Measurements from ENCODE around the gene DNAAF1.
A peak's percentile ranks its signal among the peaks of the same experiment; 100 is the strongest.
"Not testable (repeated sequence)": the region's sequence is repeated elsewhere in the genome, so short reads cannot be mapped to it uniquely, and the experiment has no call there.

Gene DNAAF1

DNA sequence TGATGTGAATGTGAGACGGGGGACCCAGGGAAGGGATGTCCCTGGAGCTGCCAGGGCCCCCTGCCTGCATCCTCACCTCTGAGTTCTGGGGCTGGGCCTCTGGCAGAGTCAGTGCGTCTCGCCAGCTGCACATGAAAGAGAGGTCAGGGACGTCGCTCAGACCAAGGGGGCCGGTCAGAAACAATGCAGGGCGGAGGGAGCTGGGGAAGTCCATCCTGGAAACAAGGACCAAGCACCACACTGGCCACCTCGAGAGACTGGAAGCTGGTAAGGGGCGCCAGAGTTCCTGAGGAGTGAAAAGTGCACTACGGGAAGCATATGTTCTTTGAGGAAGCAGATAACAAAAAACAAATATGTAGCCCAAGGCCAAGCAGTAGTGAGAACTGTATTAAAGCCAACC lies 39.7 kb downstream of the DNAAF1 start:
- no peak for DNase-seq (ENCODE audit: low read depth)

DNA sequence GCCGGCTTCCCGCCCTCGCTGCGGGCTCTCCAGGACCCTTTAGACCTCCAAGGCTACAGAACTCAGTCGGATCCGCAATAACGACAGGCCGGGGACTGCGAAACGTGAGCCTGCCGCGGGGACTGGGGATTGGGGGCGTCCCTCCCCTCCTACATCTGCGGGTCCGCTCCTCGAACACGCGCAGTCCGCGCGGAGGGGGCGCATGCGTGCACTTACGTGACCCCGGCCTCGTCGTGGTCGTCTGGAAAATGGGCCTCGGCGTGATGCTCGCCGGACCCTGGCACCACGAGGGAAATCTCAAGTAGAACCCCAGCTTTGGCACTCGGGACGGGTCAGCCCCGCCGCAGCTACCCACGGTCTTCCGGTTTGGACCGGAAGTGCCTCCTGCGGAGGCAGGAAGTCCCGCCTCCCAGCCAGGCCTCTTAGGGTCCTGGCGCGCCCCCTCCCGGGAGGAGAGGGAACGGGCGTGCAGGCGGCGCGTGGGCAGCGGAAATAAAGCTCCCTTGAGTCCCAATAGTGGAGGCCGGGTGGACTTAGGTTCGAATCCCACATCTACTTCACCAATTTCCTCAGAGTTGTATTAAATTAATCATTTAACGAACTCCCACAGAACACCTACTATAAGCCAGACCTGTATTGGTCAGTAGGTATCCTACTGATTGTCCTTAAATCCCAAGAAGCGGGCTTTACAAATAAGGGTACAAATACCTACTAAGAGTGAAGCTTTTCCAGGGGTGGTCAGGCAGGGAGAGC lies 41.8 kb downstream of the DNAAF1 start, which contains the start of gene TAF1C:
TAF1C (minus strand) TSS at position 373 of the 753 bp plus-strand sequence. CDS start 2,069 bp downstream, outside the sequence.
- peak; percentile 94 for DNase-seq (ENCODE audit: low read depth)

DNA sequence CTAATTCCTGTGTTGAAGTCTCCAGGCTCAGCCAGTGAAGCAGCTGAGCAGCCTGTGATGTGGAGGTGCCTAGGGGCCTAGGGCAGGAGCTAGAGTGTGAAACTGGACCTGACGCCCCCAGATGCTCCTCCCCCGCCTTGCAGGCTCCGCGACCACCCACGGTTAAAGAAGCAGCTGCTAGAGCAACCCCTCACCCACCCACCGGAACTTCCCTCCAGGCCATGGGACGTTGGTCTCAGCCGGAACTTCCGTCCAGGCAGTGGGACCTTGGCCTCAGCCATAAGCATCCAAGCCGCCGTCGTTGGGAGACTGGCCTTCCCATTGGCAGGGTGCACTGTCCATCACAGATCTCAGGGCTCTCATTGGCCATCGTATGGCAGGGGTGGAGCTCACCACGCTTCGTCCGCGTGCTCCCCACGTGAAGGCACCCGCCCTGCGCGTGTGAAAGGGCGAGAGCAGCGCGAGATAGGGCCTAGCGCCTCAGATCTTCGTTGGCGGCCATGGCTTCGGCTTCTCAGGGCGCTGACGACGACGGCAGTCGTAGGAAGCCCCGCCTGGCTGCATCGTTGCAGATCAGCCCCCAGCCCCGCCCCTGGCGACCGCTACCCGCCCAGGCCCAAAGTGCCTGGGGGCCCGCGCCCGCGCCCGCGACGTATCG lies 45.8 kb downstream of the DNAAF1 start, which contains the start of gene ADAD2:
ADAD2 (plus strand) TSS at position 427 of the 658 bp plus-strand sequence; CDS start at position 501, 74 bp downstream.
- no peak for DNase-seq (ENCODE audit: low read depth)

DNA sequence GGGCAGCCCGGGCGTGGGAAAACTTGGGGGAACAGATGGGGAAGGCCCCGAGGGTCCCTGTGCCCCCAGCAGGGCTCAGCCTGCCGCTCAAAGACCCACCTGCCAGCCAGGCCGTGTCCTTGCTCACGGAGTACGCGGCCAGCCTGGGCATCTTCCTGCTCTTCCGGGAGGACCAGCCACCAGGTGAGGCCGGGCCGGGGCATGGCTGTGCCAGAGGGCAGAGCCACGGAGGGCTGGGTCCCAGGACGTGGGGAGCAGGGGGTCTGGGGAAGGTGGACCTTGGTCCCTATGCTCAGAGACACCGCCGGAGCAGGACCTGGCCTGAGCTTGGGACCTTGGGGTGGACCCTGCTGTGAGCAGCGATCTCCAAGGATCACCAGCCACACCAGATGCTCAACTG lies 46.4 kb downstream of the DNAAF1 start:
- no peak for DNase-seq (ENCODE audit: low read depth)

DNA sequence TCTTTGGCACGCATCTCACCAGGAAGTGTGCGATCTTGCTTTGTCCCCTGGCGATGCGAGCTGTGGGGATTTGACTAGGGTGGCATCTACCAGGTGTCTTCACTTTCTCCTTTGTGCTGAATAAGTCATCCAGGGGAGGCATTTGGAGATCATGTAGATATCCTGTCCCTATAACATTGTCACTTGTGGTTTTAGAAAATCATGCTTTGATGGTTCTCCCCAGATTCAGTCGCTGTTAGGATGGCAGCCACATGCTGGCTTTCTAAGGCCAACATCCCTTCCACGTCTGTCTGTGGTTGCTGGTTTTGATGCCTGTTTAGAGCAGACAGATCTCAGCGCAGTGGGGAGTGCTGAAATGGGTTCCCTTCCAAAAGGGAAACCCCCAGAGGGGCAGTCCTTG lies 48.4 kb downstream of the DNAAF1 start:
- DNase-seq (ENCODE audit: low read depth), result no peak

DNA sequence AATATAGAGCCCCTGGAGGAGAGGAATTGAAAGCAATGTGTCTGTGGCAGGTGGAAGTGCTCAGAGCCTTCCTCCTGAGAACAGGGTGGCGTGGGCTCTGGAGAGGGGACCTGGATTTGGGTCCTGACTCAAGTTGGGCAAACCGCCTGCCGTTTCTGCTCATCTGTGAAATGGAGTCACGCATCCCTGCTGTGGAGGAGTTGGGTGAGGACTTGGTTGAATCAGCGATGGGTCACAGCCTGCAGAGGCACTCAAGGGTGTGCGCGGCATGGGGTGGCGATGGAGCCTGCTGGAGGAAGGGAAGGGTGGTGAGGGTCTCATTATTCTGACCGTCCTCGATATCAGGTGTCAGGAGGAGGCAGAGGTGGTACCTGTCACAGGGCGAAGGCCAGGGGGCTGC lies 48.9 kb downstream of the DNAAF1 start:
- no peak for DNase-seq (ENCODE audit: low read depth)

DNA sequence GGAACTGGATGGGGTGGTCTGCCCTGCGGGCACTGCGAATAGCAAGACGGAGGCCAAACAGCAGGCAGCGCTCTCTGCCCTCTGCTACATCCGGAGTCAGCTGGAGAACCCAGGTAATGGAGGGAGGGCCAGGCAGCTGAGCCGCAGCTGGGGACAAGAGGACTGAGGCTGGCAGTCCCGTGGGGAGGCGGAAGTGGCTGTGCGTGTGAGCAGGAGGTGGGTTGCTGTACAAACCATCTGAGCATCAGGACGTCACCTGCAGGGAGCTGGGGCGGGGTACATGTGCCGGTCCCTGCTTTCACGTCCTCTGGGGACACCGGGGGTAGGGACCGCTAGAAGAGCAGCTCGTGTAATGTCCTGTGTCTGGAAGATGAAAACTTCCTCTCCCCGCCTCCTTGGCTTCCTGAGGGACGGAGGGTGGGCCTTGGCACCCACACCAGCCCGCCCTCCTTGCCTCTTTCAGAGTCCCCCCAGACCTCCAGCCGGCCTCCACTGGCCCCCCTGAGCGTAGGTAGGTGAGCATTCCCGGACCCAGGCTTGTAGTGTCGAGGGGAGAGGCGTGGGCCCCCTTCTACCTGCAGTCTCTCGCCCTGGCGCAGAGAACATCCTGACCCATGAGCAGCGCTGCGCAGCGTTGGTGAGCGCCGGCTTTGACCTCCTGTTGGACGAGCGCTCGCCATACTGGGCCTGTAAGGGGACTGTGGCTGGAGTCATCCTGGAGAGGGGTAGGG lies 49.5 kb downstream of the DNAAF1 start:
- no peak for DNase-seq (ENCODE audit: low read depth)

DNA sequence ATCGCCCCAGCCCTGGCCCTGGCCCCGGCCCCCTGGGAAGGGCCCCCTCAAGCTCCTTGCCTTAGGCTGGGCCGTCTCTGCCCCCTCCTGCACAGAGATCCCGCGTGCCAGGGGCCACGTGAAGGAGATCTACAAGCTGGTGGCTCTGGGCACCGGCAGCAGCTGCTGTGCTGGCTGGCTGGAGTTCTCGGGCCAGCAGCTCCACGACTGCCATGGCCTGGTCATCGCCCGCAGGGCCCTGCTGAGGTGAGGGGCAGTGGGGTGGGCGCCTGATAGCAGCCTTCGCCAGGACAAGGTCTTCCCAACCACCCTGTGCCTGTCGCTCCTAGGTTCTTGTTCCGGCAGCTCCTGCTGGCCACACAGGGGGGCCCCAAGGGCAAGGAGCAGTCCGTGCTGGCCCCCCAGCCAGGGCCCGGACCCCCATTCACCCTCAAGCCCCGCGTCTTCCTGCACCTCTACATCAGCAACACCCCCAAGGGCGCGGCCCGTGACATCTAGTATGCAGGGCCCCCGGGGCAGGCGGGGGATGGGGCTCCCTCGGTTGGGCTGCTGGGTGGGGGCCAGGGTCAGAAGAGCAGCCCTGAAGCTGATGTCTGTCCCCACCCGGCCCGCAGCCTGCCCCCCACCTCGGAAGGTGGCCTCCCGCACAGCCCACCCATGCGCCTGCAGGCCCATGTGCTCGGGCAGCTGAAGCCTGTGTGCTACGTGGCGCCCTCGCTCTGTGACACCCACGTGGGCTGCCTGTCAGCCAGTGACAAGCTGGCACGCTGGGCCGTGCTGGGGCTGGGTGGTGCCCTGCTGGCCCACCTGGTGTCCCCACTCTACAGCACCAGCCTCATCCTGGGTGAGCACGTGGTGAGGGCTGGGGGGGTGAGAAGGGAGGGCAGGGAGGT lies 50.3 kb downstream of the DNAAF1 start:
- no peak for DNase-seq (ENCODE audit: low read depth)

DNA sequence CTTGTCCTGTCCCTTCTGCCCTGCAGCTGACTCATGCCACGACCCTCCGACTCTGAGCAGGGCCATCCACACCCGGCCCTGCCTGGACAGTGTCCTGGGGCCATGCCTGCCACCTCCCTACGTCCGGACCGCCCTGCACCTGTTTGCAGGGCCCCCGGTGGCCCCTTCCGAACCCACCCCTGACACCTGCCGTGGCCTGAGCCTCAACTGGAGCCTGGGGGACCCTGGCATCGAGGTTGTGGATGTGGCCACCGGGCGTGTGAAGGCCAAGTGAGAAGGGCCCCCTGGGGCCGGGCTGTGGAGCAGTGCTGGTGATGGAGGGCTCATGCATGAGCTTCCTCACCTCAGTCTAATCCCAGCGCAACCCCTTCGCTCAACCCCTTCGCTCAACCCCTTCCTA lies 51.0 kb downstream of the DNAAF1 start:
- DNase-seq (ENCODE audit: low read depth), result no peak

DNA sequence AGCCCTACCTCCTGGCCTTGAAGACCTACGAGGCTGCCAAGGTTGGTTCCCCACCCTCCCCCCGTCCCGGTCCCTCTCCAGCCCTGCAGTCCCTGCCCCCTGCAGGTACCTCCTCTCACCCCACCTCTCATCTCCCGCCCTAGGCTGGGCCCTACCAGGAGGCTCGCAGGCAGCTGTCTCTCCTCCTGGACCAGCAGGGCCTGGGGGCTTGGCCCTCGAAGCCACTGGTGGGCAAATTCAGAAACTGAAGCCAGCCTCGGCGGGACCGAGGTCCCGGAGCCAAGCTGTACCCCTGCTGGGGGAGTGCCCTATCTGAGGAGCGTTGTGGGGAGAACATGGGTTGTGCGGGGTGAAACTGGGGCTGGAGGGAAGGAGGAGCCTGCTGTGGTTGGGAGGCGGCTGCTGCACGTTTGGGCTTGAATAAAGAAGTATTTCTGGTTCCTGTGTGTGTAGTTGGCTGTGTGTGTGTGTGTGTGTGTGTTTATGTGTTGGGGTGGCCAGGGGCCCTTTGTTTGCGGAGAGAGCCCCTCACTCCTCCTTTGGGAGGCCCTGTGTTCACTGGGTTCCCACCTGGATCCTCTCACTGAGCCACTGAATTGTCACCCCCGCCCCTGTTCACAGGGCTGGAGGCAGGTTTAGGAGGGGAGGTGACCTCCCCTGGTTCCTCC lies 51.8 kb downstream of the DNAAF1 start:
- no peak for DNase-seq (ENCODE audit: low read depth)

DNA sequence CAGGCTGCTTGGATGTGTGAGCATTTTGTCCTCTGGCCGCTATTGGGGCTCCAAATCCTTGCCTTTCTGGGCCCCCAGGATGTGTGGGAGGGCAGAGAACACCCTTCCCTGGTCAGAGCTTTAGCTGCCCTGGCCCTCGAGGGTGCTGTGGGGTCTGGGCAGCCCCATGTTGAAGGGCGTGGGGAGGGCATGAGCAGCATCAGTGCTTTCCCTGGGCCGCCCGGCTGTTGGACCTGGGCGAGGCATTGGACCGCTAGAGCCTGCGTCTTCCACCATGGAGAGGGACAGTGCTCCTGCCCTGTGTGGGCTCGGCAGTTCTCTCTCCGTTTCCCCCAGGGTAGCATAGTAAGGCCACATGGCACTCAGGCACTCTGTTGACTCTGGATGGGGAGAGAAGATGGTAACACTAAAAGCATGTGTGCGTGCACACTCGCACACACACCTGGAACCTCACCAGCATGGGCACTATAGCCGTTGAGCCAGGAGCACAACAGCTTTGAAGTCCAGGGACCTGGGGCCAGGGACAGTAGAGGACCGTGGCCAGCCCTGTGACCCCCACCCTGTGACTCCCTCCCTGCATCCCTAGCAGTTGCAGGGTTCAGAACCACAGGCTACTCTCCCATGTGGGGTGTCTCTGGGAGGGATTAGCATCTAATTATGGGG lies 52.5 kb downstream of the DNAAF1 start:
- no peak for DNase-seq (ENCODE audit: low read depth)

DNA sequence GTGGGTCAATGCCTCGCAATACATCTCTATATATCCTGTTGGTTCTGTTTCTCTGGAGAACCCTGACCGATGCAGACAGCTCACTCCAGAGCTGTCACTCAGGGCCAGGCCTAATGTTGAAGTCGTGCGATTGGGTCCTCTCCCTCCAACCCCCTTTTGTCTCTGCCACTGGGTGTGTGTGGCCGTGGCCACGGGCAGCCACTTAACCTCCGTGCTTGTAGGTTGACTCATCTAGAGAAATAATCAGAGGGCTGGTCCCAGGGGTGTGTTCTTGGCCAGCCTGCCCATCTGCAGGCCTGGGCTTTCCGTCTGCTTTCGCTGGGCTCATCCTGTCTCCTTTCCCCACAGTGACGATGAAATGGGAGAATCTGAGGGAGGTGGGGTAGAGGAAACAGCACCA lies 53.3 kb downstream of the DNAAF1 start:
- peak; percentile 72 for DNase-seq (ENCODE audit: low read depth)

DNA sequence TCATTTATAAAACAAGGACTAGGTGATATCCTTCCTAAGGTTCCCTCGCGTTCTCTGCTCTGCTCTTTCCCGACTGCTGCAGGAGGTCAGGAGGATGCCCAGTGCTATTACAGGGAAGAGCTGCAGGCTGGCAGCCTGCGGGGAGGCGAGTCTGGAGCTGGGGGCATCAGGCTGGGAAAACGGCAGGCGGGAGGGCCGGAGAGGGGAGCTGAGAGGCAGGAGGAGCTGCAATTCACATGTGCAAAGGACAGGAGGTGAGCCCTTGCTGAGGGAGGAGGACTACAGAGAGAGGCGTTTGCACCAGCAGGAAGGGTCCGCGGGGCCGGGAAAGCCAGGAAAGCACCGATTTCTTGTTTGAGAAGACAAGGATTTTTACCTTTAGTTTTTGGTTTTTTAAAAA lies 54.0 kb downstream of the DNAAF1 start:
- DNase-seq (ENCODE audit: low read depth), result no peak

DNA sequence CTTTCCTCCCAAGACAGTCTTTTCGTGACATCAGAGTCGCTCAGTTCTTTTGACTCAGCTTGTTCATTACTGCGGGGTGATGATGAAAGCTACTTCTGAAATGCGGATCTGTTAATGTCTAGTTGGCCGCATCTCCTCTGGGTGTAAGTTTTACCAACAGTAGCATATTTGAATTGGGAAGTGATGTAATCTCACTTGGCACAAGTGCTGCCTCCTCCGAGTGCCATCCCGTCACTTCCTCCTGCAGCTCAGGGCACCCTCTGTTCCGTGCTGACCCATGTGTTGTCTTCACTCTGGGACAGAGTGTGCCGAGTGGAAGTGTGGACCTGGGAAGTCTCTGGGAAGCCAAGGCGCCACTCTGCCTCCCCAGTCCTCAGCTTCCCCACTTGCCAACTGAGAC lies 54.8 kb downstream of the DNAAF1 start:
- DNase-seq (ENCODE audit: low read depth), result peak; percentile 26

DNA sequence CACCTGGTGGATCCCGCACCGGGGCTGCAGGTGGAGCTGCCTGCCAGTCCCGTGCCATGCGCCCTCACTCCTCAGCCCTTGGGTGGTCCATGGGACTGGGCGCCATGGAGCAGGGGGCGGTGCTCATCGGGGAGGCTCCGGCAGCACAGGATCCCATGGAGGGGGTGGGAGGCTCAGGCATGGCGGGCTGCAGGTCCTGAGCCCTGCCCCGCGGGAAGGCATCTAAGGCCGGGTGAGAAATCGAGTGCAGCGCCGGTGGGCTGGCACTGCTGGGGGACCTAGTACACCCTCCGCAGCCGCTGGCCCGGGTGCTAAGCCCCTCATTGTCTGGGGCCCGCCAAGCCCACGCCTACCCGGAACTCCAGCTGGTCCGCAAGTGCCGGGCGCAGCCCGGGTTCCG lies 59.4 kb downstream of the DNAAF1 start:
- DNase-seq (ENCODE audit: low read depth), result not testable (repeated sequence)

DNA sequence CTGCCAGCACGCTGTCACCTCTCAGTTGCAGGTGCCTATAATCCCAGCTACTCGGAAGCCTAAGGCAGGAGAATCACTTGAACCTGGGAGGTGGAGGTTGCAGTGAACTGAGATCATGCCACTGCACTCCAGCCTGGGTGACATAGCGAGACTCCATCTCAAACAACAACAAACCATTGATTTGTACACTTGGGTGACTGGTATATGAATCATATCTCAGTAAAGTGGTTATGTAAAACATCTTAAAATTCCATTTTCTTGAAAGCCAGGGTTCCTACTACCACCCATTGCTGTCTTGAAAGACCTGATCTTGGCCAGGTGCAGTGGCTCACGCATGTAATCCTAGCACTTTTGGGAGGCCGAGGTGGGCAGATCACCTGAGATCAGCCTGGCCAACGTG lies 60.0 kb downstream of the DNAAF1 start:
- DNase-seq (ENCODE audit: low read depth), result not testable (repeated sequence)

DNA sequence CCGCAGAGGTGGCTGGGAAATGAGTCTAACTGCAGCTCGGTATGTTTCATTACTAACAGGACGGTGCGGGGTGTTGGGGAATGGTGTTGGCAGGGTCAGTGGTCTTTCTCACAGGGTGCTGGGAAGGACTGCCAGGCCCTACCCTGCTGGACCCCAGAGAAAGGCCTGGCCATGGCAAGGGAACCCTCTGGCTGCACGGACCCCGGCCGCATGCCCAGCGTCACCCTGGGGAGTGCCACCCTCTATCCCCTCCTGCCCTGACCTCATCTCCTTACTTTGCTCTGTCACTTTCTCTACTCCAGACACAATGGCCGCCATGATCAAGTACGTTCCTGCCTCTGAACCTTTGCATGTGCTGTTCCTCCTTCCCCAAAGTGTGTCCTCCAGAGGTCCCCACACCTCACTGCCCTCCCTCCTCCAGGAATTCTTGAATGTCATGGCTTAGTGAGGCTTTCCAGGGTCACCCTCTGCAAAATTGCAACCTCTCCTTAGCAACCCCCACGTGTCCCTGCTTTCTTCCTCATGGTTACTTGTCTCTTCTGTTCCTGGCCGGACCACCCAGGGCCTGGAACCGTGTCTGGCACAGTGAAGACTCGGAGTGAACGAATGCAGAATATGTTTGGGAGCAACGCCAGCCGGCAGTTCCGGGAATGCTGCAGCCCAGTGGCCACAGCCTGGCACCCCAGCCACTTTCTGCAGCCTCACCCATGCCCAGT lies 61.0 kb downstream of the DNAAF1 start:
- DNase-seq (ENCODE audit: low read depth), result no peak

DNA sequence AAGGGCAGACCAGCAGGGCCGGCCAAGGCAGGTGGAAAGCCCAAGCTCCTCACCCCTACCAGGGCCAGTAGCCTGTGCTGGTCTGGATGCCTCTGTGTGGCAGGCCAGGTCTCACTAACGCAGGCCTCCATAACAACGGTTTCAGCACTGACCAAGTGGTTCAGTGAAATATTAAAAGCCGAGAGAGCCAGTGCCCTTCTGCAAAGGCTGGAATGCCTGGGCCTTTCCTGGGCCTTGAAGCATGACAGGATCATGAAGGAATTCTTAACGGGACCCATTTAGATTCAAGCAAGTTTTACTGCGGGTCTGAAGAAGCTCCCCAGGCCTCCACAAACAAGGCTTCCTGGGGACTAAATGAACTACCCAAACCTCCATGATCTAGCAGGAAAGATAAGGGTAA lies 62.1 kb downstream of the DNAAF1 start:
- DNase-seq (ENCODE audit: low read depth), result no peak

DNA sequence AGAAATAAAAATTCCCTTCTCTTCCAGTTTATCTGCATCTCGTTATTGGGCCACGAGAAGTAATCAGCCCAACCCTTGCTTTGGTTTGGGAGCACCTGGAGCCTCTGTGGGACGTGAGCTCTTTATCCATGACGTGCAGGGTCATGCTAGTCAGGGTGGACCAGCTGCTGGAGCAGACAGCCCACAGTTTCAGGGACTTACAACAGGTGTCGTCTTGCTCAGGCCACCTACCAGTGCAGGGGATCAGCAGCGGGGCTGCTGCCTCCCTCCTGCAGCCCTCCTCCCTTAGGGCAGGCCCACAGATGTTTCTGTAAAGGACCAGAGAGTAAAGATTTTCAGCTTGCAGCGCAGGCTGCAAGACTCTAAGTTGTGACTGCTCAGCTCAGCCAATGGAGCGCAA lies 62.8 kb downstream of the DNAAF1 start:
- DNase-seq (ENCODE audit: low read depth), result no peak

DNA sequence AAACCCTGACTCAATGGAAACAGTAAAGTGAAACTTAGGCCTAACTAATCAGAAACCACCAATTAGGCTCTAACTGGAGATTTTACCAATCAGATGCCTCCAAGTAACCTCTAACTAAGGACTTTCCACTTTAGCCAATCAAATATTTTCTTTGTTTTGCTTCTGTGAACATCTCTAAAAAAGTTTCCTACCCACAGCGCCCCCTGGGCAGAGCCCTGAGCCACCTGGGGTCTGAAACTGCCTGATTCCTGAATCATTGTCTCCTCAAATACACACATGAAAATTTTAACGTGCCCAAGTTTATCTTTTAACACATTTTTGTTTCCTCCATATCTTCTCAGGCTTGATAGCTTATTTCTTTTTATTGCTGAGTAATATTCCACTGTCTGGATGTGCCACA lies 64.9 kb downstream of the DNAAF1 start:
- DNase-seq (ENCODE audit: low read depth), result no peak

Measured in fibroblast of gingiva (primary cell).